Measurements from ENCODE around the gene HCCS.

Gene HCCS

DNA sequence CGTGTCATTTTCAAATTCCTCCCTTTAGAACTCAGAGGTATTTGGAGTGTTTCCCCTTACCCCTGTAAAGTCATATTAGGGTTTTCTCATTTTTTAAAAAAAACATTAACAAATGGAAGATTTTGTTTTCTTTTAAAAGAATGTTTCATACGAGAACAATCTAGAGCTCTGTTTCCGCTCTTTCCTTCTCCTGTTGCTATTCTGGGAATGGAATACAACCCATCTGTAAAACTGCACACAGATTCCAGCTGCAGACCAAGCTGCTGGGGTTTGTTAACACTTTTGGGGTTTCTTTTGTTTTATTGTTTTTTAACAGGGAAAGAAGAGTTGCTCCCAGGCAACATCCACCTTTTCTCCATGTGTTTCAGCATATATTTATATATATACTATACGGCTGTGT, 61.3 kb downstream of the HCCS start:
- Histone ChIP-seq H3K27ac (no peak overlapping the region), H3K9me3 (no peaks in the 10 kb centered on the region), H3K4me1 (ENCODE audit: control insufficient read depth in 1 of 2, insufficient read depth in 1 of 2, low read depth in 1 of 2, low read length in 1 of 2) (no peaks in the 10 kb centered on the region), H3K36me3 (no peaks in the 10 kb centered on the region), H3K4me3 (ENCODE audit: low read depth in 1 of 2, low read length in 1 of 2) (no peak overlapping the region), H3K27me3 (no peaks in the 10 kb centered on the region)
- TF ChIP-seq, protein P1, sequence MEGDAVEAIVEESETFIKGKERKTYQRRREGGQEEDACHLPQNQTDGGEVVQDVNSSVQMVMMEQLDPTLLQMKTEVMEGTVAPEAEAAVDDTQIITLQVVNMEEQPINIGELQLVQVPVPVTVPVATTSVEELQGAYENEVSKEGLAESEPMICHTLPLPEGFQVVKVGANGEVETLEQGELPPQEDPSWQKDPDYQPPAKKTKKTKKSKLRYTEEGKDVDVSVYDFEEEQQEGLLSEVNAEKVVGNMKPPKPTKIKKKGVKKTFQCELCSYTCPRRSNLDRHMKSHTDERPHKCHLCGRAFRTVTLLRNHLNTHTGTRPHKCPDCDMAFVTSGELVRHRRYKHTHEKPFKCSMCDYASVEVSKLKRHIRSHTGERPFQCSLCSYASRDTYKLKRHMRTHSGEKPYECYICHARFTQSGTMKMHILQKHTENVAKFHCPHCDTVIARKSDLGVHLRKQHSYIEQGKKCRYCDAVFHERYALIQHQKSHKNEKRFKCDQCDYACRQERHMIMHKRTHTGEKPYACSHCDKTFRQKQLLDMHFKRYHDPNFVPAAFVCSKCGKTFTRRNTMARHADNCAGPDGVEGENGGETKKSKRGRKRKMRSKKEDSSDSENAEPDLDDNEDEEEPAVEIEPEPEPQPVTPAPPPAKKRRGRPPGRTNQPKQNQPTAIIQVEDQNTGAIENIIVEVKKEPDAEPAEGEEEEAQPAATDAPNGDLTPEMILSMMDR (IDR thresholded peaks at IDR 0.05), result no peak
